Esophagus muscularis mucosa (tissue), 4 donors: ENCODE results near the gene ACY1. TPM values are rescaled to one million over a fixed set of nuclear protein-coding genes. Genes with fewer than 3 reads are reported as not detected.

Source experiments
- DNase-seq: peaks from one replicate; pipeline ENCODE4 v3.0.0-alpha.2; 2017; ENCODE audit errors: extremely low spot score
- H3K27ac ChIP-seq, 4 donors: fragments of 200-600 bp; sonication (generic); replicated peaks in 1 of 4; 1 replicate in 3 of 4; 2 replicates in 1 of 4; pipeline ENCODE4 v1.5.1; 2016 to 2019; ENCODE audit warnings: mild to moderate bottlenecking in 1 of 4
- H3K27me3 ChIP-seq, 4 donors: fragments of 200-600 bp; sonication (generic); one replicate each; pipeline versions ENCODE4 v1.5.1 to v1.6.0; 2016 to 2019
- H3K36me3 ChIP-seq, 4 donors: fragments of 200-600 bp; sonication (generic); one replicate each; pipeline ENCODE4 v1.5.1; 2016 to 2019
- H3K4me1 ChIP-seq, 4 donors: fragments of 200-600 bp; sonication (generic); one replicate each; pipeline ENCODE4 v1.5.1; 2016 to 2019
- H3K4me3 ChIP-seq, 4 donors: fragments of 200-600 bp; sonication (generic); 1 replicate in 2 of 4; 2 replicates in 2 of 4; pipeline ENCODE4 v1.5.1; 2016 to 2019; ENCODE audit warnings: mild to moderate bottlenecking in 4 of 4, moderate library complexity in 1 of 4
- H3K9me3 ChIP-seq, 4 donors: fragments of 200-600 bp; sonication (generic); 1 replicate in 3 of 4; 2 replicates in 1 of 4; pipeline ENCODE4 v1.5.1; 2016 to 2019
- EP300 ChIP-seq: sonication (generic); formaldehyde crosslinking; IDR thresholded peaks from one replicate; pipeline ENCODE4 v1.6.1; 2017; ENCODE audit warnings: antibody characterized with exemption
- POLR2A ChIP-seq: fragments of 450-650 bp; IDR thresholded peaks from one replicate; pipeline ENCODE4 v1.6.1; 2017; ENCODE audit warnings: antibody characterized with exemption, moderate library complexity, mild to moderate bottlenecking, low read depth
- POLR2AphosphoS5 ChIP-seq, 2 donors: sonication (generic); formaldehyde crosslinking; IDR thresholded peaks; one replicate each; pipeline ENCODE4 v1.6.1; 2017; ENCODE audit warnings: antibody characterized with exemption in 2 of 2
- WGBS: methylation state at CpG from one replicate; pipeline ENCODE4 v1.1.5; 2018; 5-methylcytosine and 5-hydroxymethylcytosine counted together
- intact Hi-C: fragments of 100-400 bp; cut with DNase I; formaldehyde crosslinking; loops from one replicate; pipeline ENCODE4 v1.15.1; 2023
- total RNA-seq, 4 donors: library from RNA; depleted of rRNA; stranded (reverse); fragments of >200 nt; gene quantifications; one replicate each; pipeline versions ENCODE4 v1.1.0 to v1.2.1, GENCODE V29; 2016
- TF ChIP-seq, protein P1 (sequence below), 3 experiments: fragments of 200-600 bp in 2 of 3; fragments of 450-650 bp in 1 of 3; sonication (generic) in 2 of 3; IDR thresholded peaks; one replicate each; pipeline ENCODE4 v1.5.1; 2017 to 2019; ENCODE audit warnings: antibody characterized with exemption in 3 of 3, mild to moderate bottlenecking in 2 of 3, moderate library complexity in 1 of 3

Gene ACY1
- total RNA-seq, 4 donors from 2014 or later, result 10.0 to 19.2 (median 15.8) TPM

DNA sequence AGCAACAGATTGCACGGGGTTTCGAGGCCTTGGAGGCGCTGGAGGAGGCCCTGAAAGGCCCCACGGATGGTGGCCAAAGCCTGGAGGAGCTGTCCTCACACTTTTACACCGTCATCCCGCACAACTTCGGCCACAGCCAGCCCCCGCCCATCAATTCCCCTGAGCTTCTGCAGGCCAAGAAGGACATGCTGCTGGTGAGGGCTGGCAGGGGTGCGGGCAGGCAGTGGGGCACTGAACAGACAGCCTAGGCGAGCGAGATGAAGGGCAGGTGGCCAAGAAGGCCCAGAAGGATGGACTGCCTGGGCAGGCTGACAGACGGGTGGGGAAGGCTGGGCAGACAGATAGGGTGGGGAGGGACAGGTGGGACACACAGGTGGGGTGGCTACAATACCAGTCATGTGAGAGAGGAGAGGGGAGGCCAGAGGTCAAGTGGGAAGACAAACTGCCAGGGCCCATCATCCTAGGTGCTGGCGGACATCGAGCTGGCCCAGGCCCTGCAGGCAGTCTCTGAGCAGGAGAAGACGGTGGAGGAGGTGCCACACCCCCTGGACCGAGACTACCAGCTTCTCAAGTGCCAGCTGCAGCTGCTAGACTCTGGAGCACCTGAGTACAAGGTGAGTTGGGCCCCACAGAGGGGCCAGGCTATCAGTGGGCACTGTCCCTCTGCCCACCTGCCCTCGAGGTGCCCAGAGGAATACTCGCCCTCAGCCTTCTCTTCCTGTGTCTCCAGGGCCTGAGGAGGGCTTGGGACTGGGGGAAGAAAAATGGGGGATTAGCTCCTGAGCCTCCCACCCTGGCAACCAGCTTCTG, 38.1 kb upstream of the ACY1 start:
- TF ChIP-seq POLR2AphosphoS5 (IDR thresholded peaks at IDR 0.05) (no peak), POLR2A (no peak), EP300 (no peak)
- TF ChIP-seq, protein P1, sequence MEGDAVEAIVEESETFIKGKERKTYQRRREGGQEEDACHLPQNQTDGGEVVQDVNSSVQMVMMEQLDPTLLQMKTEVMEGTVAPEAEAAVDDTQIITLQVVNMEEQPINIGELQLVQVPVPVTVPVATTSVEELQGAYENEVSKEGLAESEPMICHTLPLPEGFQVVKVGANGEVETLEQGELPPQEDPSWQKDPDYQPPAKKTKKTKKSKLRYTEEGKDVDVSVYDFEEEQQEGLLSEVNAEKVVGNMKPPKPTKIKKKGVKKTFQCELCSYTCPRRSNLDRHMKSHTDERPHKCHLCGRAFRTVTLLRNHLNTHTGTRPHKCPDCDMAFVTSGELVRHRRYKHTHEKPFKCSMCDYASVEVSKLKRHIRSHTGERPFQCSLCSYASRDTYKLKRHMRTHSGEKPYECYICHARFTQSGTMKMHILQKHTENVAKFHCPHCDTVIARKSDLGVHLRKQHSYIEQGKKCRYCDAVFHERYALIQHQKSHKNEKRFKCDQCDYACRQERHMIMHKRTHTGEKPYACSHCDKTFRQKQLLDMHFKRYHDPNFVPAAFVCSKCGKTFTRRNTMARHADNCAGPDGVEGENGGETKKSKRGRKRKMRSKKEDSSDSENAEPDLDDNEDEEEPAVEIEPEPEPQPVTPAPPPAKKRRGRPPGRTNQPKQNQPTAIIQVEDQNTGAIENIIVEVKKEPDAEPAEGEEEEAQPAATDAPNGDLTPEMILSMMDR (IDR thresholded peaks at IDR 0.05), result no peak
- Histone ChIP-seq H3K9me3 (no peaks in the 10 kb centered on the region), H3K4me1 (peaks cover 28 to 29% (median 29%) of the 10 kb centered on the region in 4 donors), H3K36me3 (peaks cover 0 to 57% (median 41%) of the 10 kb centered on the region in 4 donors), H3K4me3 (no peak overlapping the region), H3K27me3 (no peaks in the 10 kb centered on the region), H3K27ac (no peak overlapping the region)
- intact Hi-C loops, result no loop called here
- DNase-seq, result no peak
- WGBS, result 88% methylated on average over 16 of the region's 18 CpGs

DNA sequence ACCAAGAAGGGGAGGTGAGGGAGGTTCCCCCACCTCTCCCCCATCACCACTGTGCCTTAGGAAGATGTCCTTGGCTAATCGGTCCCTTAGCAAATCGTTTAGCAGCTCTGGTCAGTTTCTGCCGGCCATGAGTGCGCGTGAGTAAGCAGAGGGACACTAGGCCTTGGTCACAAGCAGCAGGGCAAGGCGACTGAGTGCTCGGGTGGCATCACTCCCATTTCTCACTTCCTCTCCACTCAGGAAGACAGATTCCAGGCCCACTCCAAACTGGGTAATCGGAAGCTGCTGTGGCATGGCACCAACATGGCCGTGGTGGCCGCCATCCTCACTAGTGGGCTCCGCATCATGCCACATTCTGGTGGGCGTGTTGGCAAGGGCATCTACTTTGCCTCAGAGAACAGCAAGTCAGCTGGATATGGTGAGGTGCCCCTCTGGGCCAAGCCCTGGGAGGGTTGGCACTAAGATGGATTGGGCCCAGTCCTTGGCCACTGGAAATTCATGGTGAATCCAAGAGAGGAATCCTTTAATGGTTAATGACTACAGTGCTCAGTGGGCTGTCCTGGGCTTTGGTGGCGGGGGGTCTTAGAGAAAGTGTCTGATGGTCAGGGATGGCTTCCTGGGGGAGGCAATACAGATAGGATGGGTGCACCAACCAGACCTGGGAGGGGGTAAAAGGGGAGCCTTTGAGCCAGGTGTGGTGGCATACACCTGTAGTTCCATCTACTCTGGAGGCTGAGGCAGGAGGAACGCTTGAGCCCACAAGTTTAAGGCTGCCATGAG, 37.2 kb upstream of the ACY1 start:
- DNase-seq, result no peak
- WGBS, result 91% methylated on average over 7 of the region's 14 CpGs
- Histone ChIP-seq H3K9me3 (no peaks in the 10 kb centered on the region), H3K36me3 (peaks cover 0 to 57% (median 41%) of the 10 kb centered on the region in 4 donors), H3K4me1 (peaks cover 19 to 21% (median 20%) of the 10 kb centered on the region in 4 donors), H3K27me3 (no peaks in the 10 kb centered on the region), H3K4me3 (no peak overlapping the region), H3K27ac (no peak overlapping the region)
- TF ChIP-seq, protein P1 (IDR thresholded peaks at IDR 0.05), result no peak
- no peak for TF ChIP-seq EP300
- no peak for TF ChIP-seq POLR2AphosphoS5 (IDR thresholded peaks at IDR 0.05)
- no peak for TF ChIP-seq POLR2A
- intact Hi-C loops, result no loop called here

DNA sequence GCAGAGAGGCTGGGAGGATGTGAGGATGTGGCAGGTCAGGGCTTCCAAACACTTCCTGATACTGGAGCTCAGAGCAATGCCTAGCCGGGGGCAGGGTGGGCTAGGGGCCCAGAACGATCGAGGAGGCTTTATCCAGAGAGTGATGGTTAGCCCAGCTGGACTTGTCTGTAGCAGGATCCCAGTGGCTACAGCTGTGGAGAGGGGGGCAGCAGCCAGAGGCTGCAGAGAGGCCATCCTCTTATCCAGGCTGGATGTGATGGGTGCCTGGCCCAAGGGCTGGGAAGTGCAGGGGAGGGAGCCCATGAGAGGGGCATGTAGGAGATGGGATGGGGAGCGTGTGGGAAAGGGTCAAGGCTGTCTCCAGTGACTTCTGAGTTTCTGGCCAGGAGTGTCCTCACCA, 36.5 kb upstream of the ACY1 start:
- TF ChIP-seq POLR2A (no peak), POLR2AphosphoS5 (IDR thresholded peaks at IDR 0.05) (no peak), EP300 (no peak)
- TF ChIP-seq, protein P1 (IDR thresholded peaks at IDR 0.05), result no peak
- Histone ChIP-seq H3K4me3 (no peak overlapping the region), H3K36me3 (peaks cover 0 to 57% (median 41%) of the 10 kb centered on the region in 4 donors), H3K27ac (no peak overlapping the region), H3K4me1 (peaks cover 14 to 16% (median 15%) of the 10 kb centered on the region in 4 donors), H3K27me3 (no peaks in the 10 kb centered on the region), H3K9me3 (no peaks in the 10 kb centered on the region)
- no peak for DNase-seq
- WGBS, result 88% methylated on average over 4 of the region's 4 CpGs
- intact Hi-C loops, result no loop called here

DNA sequence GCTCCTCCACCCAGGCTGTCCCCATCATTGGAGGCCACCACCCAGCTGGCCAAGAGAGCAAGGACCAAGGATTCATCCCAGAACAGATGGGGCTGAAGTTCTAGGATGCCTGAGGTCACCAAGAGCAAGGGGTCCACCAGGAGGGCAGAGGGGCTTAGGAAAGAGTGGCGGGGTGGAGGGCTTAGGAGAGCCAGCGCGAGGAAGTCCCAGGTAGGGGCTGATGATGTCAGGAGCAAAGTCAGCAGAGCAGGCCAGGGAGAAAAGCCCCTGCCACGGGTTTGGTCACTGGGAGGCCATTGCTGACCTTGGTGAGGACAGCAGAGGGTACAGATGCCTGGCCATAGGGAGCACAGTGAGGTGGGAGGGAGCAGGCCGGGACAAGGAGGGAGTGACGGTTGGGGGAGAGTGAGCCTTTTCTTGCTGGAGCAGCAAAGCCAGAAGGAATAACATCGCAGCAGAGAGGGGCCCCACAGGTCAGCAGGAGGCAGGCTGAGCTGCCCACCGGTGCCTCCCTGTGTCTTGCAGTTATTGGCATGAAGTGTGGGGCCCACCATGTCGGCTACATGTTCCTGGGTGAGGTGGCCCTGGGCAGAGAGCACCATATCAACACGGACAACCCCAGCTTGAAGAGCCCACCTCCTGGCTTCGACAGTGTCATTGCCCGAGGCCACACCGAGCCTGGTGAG, 36.0 kb upstream of the ACY1 start:
- Histone ChIP-seq H3K36me3 (peaks cover 0 to 57% (median 41%) of the 10 kb centered on the region in 4 donors), H3K9me3 (no peaks in the 10 kb centered on the region), H3K4me1 (peaks cover 12 to 14% (median 13%) of the 10 kb centered on the region in 4 donors), H3K4me3 (no peak overlapping the region), H3K27ac (no peak overlapping the region), H3K27me3 (no peaks in the 10 kb centered on the region)
- 73% methylated on average over 12 of the region's 13 CpGs for WGBS
- intact Hi-C loops, result no loop called here
- no peak for DNase-seq
- TF ChIP-seq EP300, result no peak
- TF ChIP-seq POLR2AphosphoS5 (IDR thresholded peaks at IDR 0.05), result no peak
- TF ChIP-seq POLR2A, result no peak
